GM21367 (cell line): ENCODE data around the gene TUBA1C.
"Not testable (repeated sequence)": the region's sequence is repeated elsewhere in the genome, so short reads cannot be mapped to it uniquely, and the experiment has no call there.

Experiments used
- ATAC-seq: cut with Tn5 transposase; IDR thresholded peaks from one replicate; pipeline ENCODE4 v1.9.1; 2021; ENCODE audit not compliant: unreplicated experiment

Gene TUBA1C

GRCh38 chr12:49282740-49283375 lies 18.0 kb downstream of the TUBA1C start:
- not testable (repeated sequence) for ATAC-seq

GRCh38 chr12:49283541-49284429 lies 18.9 kb downstream of the TUBA1C start:
- no peak for ATAC-seq

- ATAC-seq = no peak
Measured at GRCh38 chr12:49284672-49285071, 19.8 kb downstream of the TUBA1C start.

- ATAC-seq = no peak
Measured at GRCh38 chr12:49287876-49288275, 23.0 kb downstream of the TUBA1C start.

- ATAC-seq = no peak
Measured at GRCh38 chr12:49288412-49288853, 23.6 kb downstream of the TUBA1C start.

GRCh38 chr12:49288922-49289555 lies 24.2 kb downstream of the TUBA1C start:
- no peak for ATAC-seq

- ATAC-seq = no peak
Measured at GRCh38 chr12:49292729-49293055, 27.8 kb downstream of the TUBA1C start.

- ATAC-seq = no peak
Measured at GRCh38 chr12:49293056-49293956, 28.4 kb downstream of the TUBA1C start.

GRCh38 chr12:49294086-49294803 lies 29.4 kb downstream of the TUBA1C start:
- no peak for ATAC-seq

- no peak for ATAC-seq
Measured at GRCh38 chr12:49294804-49295081, 29.9 kb downstream of the TUBA1C start.

- ATAC-seq = no peak
Measured at GRCh38 chr12:49295082-49295936, 30.4 kb downstream of the TUBA1C start, which contains the start of gene PRPH. Gene PRPH (plus strand): TSS chr12:49295147. CDS start chr12:49295201, 54 bp downstream.

GRCh38 chr12:49296034-49296835 lies 31.4 kb downstream of the TUBA1C start:
- no peak for ATAC-seq

GRCh38 chr12:49296836-49297694 lies 32.2 kb downstream of the TUBA1C start:
- ATAC-seq = no peak

- no peak for ATAC-seq
Measured at GRCh38 chr12:49297695-49298060, 32.8 kb downstream of the TUBA1C start.

- no peak for ATAC-seq
Measured at GRCh38 chr12:49298160-49298559, 33.3 kb downstream of the TUBA1C start.

- ATAC-seq = no peak
Measured at GRCh38 chr12:49301760-49302159, 36.9 kb downstream of the TUBA1C start.

GRCh38 chr12:49304161-49304560 lies 39.3 kb downstream of the TUBA1C start:
- ATAC-seq = no peak
